Measurements from ENCODE around the gene DNALI1.

DNA sequence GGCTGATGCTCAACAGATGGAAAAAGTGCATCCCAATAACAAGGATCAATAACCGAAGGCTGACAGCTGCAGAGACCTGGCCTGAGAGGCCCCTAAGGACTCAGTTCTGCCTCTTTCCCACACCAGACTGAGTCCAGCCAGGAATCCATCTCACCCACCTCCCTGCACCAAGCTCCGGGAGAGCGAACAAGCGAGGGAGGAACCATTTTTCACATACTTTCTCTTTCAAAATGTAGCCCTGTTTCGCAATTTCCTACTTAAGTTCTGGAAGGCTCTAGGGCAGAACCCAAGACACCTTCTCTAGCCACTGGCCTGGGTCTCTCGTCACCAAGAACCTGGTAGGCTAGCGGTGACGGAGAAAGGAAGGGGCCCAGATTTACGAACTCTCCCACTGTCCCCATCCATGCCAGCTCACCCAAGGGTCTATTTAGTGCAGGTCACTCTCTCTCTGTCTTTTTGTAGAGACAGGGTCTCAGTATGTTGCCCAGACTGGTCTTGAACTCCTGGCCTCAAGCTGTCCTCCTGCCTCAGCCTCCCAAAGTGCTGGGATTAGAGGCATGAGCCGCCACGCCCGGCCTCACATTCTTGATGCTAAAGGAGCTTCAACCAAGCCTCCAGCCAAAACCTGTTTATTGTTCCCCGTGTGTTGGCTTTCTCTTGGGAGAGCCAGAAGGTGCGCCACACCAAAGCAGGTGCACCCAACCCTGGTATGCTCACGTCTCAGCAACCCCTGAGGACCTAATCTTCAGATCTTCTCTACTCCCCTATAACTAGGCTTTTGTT lies 49.9 kb downstream of the DNALI1 start:
- no peak for TF ChIP-seq FOSL1 (IDR thresholded peaks at IDR 0.05; ENCODE audit: insufficient read depth, low read depth, low read length)
- no peak for TF ChIP-seq RAD21 (IDR thresholded peaks at IDR 0.05 in 1 of 2, conservative IDR thresholded peaks at IDR 0.05 in 1 of 2; ENCODE audit: low read depth in 2 of 2, low read length in 2 of 2)
- TF ChIP-seq, protein P1, sequence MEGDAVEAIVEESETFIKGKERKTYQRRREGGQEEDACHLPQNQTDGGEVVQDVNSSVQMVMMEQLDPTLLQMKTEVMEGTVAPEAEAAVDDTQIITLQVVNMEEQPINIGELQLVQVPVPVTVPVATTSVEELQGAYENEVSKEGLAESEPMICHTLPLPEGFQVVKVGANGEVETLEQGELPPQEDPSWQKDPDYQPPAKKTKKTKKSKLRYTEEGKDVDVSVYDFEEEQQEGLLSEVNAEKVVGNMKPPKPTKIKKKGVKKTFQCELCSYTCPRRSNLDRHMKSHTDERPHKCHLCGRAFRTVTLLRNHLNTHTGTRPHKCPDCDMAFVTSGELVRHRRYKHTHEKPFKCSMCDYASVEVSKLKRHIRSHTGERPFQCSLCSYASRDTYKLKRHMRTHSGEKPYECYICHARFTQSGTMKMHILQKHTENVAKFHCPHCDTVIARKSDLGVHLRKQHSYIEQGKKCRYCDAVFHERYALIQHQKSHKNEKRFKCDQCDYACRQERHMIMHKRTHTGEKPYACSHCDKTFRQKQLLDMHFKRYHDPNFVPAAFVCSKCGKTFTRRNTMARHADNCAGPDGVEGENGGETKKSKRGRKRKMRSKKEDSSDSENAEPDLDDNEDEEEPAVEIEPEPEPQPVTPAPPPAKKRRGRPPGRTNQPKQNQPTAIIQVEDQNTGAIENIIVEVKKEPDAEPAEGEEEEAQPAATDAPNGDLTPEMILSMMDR (IDR thresholded peaks at IDR 0.05; ENCODE audit: control extremely low read depth in 1 of 3, insufficient read depth in 1 of 3, low read depth in 1 of 3, low read length in 3 of 3) = no peak
- TF ChIP-seq GABPA (IDR thresholded peaks at IDR 0.05; ENCODE audit: borderline replicate concordance, insufficient read depth, low read length) = no peak
